ENCODE data around the gene RPL29. TPM values are rescaled to one million over a fixed set of nuclear protein-coding genes. Genes with fewer than 3 reads are reported as not detected.

RPL29 gene
- total RNA-seq, 1 donor from 2014 or later: 1,666 TPM

GRCh38 chr3:51948016-51948580 is 47.6 kb downstream of the RPL29 start:
- no peaks in the 10 kb centered on the region for H3K9me3 Mint-ChIP-seq
- H3K4me1 Mint-ChIP-seq (ENCODE audit: low read depth): peaks cover under 1% of the 10 kb centered on the region
- H3K4me3 Mint-ChIP-seq (ENCODE audit: low read depth): no peak overlapping the region
- intact Hi-C loops (cut with micrococcal nuclease): no loop called here
- no peaks in the 10 kb centered on the region for H3K36me3 Mint-ChIP-seq (ENCODE audit: low read depth)
- H3K27ac Mint-ChIP-seq: no peak overlapping the region
- no peak for DNase-seq (ENCODE audit: low spot score)
- H3K27me3 Mint-ChIP-seq (ENCODE audit: low read depth): peaks cover 4% of the 10 kb centered on the region

DNA sequence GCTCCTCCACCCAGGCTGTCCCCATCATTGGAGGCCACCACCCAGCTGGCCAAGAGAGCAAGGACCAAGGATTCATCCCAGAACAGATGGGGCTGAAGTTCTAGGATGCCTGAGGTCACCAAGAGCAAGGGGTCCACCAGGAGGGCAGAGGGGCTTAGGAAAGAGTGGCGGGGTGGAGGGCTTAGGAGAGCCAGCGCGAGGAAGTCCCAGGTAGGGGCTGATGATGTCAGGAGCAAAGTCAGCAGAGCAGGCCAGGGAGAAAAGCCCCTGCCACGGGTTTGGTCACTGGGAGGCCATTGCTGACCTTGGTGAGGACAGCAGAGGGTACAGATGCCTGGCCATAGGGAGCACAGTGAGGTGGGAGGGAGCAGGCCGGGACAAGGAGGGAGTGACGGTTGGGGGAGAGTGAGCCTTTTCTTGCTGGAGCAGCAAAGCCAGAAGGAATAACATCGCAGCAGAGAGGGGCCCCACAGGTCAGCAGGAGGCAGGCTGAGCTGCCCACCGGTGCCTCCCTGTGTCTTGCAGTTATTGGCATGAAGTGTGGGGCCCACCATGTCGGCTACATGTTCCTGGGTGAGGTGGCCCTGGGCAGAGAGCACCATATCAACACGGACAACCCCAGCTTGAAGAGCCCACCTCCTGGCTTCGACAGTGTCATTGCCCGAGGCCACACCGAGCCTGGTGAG is 48.3 kb downstream of the RPL29 start:
- intact Hi-C loops (cut with micrococcal nuclease): no loop called here
- H3K9me3 Mint-ChIP-seq: no peaks in the 10 kb centered on the region
- H3K4me1 Mint-ChIP-seq (ENCODE audit: low read depth): peaks cover 5% of the 10 kb centered on the region
- H3K4me3 Mint-ChIP-seq (ENCODE audit: low read depth): no peak overlapping the region
- H3K27me3 Mint-ChIP-seq (ENCODE audit: low read depth): peaks cover 3% of the 10 kb centered on the region
- no peak for DNase-seq (ENCODE audit: low spot score)
- no peak overlapping the region for H3K27ac Mint-ChIP-seq
- H3K36me3 Mint-ChIP-seq (ENCODE audit: low read depth): no peaks in the 10 kb centered on the region

GRCh38 chr3:51946796-51947195 is 48.9 kb downstream of the RPL29 start:
- Mint-ChIP-seq H3K4me3 (ENCODE audit: low read depth) (no peak overlapping the region), H3K27ac (no peak overlapping the region), H3K27me3 (ENCODE audit: low read depth) (no peaks in the 10 kb centered on the region), H3K36me3 (ENCODE audit: low read depth) (no peaks in the 10 kb centered on the region), H3K9me3 (no peaks in the 10 kb centered on the region), H3K4me1 (ENCODE audit: low read depth) (peaks cover 5% of the 10 kb centered on the region)
- no peak for DNase-seq (ENCODE audit: low spot score)
- intact Hi-C loops (cut with micrococcal nuclease): no loop called here

DNA sequence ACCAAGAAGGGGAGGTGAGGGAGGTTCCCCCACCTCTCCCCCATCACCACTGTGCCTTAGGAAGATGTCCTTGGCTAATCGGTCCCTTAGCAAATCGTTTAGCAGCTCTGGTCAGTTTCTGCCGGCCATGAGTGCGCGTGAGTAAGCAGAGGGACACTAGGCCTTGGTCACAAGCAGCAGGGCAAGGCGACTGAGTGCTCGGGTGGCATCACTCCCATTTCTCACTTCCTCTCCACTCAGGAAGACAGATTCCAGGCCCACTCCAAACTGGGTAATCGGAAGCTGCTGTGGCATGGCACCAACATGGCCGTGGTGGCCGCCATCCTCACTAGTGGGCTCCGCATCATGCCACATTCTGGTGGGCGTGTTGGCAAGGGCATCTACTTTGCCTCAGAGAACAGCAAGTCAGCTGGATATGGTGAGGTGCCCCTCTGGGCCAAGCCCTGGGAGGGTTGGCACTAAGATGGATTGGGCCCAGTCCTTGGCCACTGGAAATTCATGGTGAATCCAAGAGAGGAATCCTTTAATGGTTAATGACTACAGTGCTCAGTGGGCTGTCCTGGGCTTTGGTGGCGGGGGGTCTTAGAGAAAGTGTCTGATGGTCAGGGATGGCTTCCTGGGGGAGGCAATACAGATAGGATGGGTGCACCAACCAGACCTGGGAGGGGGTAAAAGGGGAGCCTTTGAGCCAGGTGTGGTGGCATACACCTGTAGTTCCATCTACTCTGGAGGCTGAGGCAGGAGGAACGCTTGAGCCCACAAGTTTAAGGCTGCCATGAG is 49.6 kb downstream of the RPL29 start:
- Mint-ChIP-seq H3K27me3 (ENCODE audit: low read depth) (no peaks in the 10 kb centered on the region), H3K36me3 (ENCODE audit: low read depth) (peaks cover 1% of the 10 kb centered on the region), H3K9me3 (no peaks in the 10 kb centered on the region), H3K4me3 (ENCODE audit: low read depth) (no peak overlapping the region), H3K27ac (no peak overlapping the region), H3K4me1 (ENCODE audit: low read depth) (peaks cover 6% of the 10 kb centered on the region)
- no peak for DNase-seq (ENCODE audit: low spot score)
- intact Hi-C loops (cut with micrococcal nuclease): no loop called here

GRCh38 chr3:51945031-51945840 is 50.5 kb downstream of the RPL29 start:
- Mint-ChIP-seq H3K36me3 (ENCODE audit: low read depth) (peaks cover 10% of the 10 kb centered on the region), H3K4me3 (ENCODE audit: low read depth) (no peak overlapping the region), H3K27ac (no peak overlapping the region), H3K9me3 (no peaks in the 10 kb centered on the region), H3K4me1 (ENCODE audit: low read depth) (peaks cover 14% of the 10 kb centered on the region), H3K27me3 (ENCODE audit: low read depth) (no peaks in the 10 kb centered on the region)
- DNase-seq (ENCODE audit: low spot score): no peak
- intact Hi-C loops (cut with micrococcal nuclease): no loop called here

GRCh38 chr3:51944451-51945021 is 51.2 kb downstream of the RPL29 start:
- DNase-seq (ENCODE audit: low spot score): no peak
- Mint-ChIP-seq H3K36me3 (ENCODE audit: low read depth) (peaks cover 15% of the 10 kb centered on the region), H3K9me3 (no peaks in the 10 kb centered on the region), H3K27me3 (ENCODE audit: low read depth) (no peaks in the 10 kb centered on the region), H3K4me1 (ENCODE audit: low read depth) (peaks cover 14% of the 10 kb centered on the region), H3K4me3 (ENCODE audit: low read depth) (no peak overlapping the region), H3K27ac (no peak overlapping the region)
- intact Hi-C loops (cut with micrococcal nuclease): loop anchor here (5.0 kb wide), 2 partner anchors 208 to 1377 kb away; partner anchors contain the start of genes C3orf18, HEMK1 and POC1A

Other genes starting within 250 kb of the RPL29 start
- gene IQCF6, start 216.7 kb downstream of the RPL29 start, total RNA-seq: not detected in 2 replicates
- not detected in 2 replicates for gene IQCF2, start 134.3 kb downstream of the RPL29 start, total RNA-seq
- not detected in 2 replicates for gene IQCF5, start 120.3 kb downstream of the RPL29 start, total RNA-seq
- gene IQCF1, start 92.5 kb downstream of the RPL29 start, total RNA-seq: not detected in 2 replicates
- gene RRP9, start 54.0 kb downstream of the RPL29 start, total RNA-seq: 57.5 and 58.2 TPM in 2 replicates
- gene PARP3, start 53.5 kb downstream of the RPL29 start, total RNA-seq: 15.8 and 18.9 TPM in 2 replicates
- not detected in 2 replicates for gene GPR62, start 40.5 kb downstream of the RPL29 start, total RNA-seq
- 21.1 and 23.8 TPM in 2 replicates for gene PCBP4, start 28.4 kb downstream of the RPL29 start, total RNA-seq
- 49.2 and 51.6 TPM in 2 replicates for gene ABHD14B, start 21.8 kb downstream of the RPL29 start, total RNA-seq
- 13.5 and 15.9 TPM in 2 replicates for gene ABHD14A, start 20.8 kb downstream of the RPL29 start, total RNA-seq
- 62.8 and 64.6 TPM in 2 replicates for gene ACY1, start 12.4 kb downstream of the RPL29 start, total RNA-seq
- 29.0 and 30.3 TPM in 2 replicates for gene DUSP7, start 60.7 kb upstream of the RPL29 start, total RNA-seq
- gene POC1A, start 158.5 kb upstream of the RPL29 start, total RNA-seq: 20.4 and 22.2 TPM in 2 replicates
- 117 and 123 TPM in 2 replicates for gene ALAS1, start 202.3 kb upstream of the RPL29 start, total RNA-seq
- 0.32 and 0.50 TPM in 2 replicates for gene TLR9, start 229.8 kb upstream of the RPL29 start, total RNA-seq
- 89.7 and 91.1 TPM in 2 replicates for gene TWF2, start 243.3 kb upstream of the RPL29 start, total RNA-seq
- 44.7 and 46.4 TPM in 2 replicates for gene PPM1M, start 249.9 kb upstream of the RPL29 start, total RNA-seq

All from activated T-helper 2 cell treated with anti-CD3 and anti-CD28 coated beads, Interferon-gamma antibody, Interleukin-2, Interleukin-4, amounts not matched to agents 10 μg/mL and 5 μg/mL and 100 μg/mL, durations not matched to agents 14 hours and 24 hours and 36 hours (primary cell).